ENCODE results near the gene ATP5F1B. TPM values are rescaled to one million over a fixed set of nuclear protein-coding genes. Genes with fewer than 3 reads are reported as not detected.

The ATP5F1B gene
- total RNA-seq, 1 donor, result 449 TPM

- DNase-seq (ENCODE audit: low read depth), result peak; percentile 78
- no peak for TF ChIP-seq CTCF (IDR thresholded peaks at IDR 0.05; ENCODE audit: insufficient read depth, low read depth, low read length)
- peak within 1 kb of the TSS; percentile 79 for H3K4me3 ChIP-seq (ENCODE audit: low read depth, low read length)
Measured at GRCh38 chr12:56630180-56630632, 15.6 kb downstream of the ATP5F1B start, which contains the start of gene BAZ2A. TSS of gene BAZ2A (minus strand) at chr12:56630326. CDS start at chr12:56617530, 12,796 bp downstream.

GRCh38 chr12:56629459-56630179 is 16.2 kb downstream of the ATP5F1B start:
- peak overlapping the region; percentile 79 for H3K4me3 ChIP-seq (ENCODE audit: low read depth, low read length)
- DNase-seq (ENCODE audit: low read depth), result no peak
- TF ChIP-seq CTCF (IDR thresholded peaks at IDR 0.05; ENCODE audit: insufficient read depth, low read depth, low read length), result no peak

GRCh38 chr12:56628671-56629458 is 16.9 kb downstream of the ATP5F1B start:
- DNase-seq (ENCODE audit: low read depth), result peak; percentile 83
- peak overlapping the region; percentile 79 for H3K4me3 ChIP-seq (ENCODE audit: low read depth, low read length)
- no peak for TF ChIP-seq CTCF (IDR thresholded peaks at IDR 0.05; ENCODE audit: insufficient read depth, low read depth, low read length)

GRCh38 chr12:56626701-56627100 is 19.1 kb downstream of the ATP5F1B start:
- DNase-seq (ENCODE audit: low read depth), result no peak
- no peak for TF ChIP-seq CTCF (IDR thresholded peaks at IDR 0.05; ENCODE audit: insufficient read depth, low read depth, low read length)

GRCh38 chr12:56622535-56622934 is 23.2 kb downstream of the ATP5F1B start:
- no peak for TF ChIP-seq CTCF (IDR thresholded peaks at IDR 0.05; ENCODE audit: insufficient read depth, low read depth, low read length)
- H3K4me3 ChIP-seq (ENCODE audit: low read depth, low read length), result no peak overlapping the region
- DNase-seq (ENCODE audit: low read depth), result no peak

More at GRCh38 chr12:56626701-56627100, 19.1 kb downstream of the ATP5F1B start:
- H3K4me3 ChIP-seq (ENCODE audit: low read depth, low read length), result no peak overlapping the region

- H3K4me3 ChIP-seq (ENCODE audit: low read depth, low read length), result no peak overlapping the region
- DNase-seq (ENCODE audit: low read depth), result no peak
- TF ChIP-seq CTCF (IDR thresholded peaks at IDR 0.05; ENCODE audit: insufficient read depth, low read depth, low read length), result no peak
Measured at GRCh38 chr12:56616925-56617324, 28.9 kb downstream of the ATP5F1B start.

Measured in fibroblast of villous mesenchyme (primary cell).